HEK293 (cell line): ENCODE data around the gene PDE10A.

Experiments used
- CTCF ChIA-PET: fragments of 350-600 bp; formaldehyde crosslinking; extraction: SDS; loops from one replicate; lab custom pipeline; 2021; ENCODE audit warnings: antibody characterized with exemption; lab: Yijun Ruan, JAX
- POLR2A ChIA-PET: fragments of 300-600 bp; formaldehyde crosslinking; extraction: SDS; loops from one replicate; lab custom pipeline; 2020; ENCODE audit warnings: antibody characterized with exemption, inconsistent platforms; lab: Yijun Ruan, JAX
- H3K27ac ChIP-seq: fragments of 200-500 bp; sonication (Bioruptor generic); 2 replicates; pipeline ENCODE4 v1.5.1; 2014; ENCODE audit warnings: low read depth, low read length, control low read depth, inconsistent platforms; ENCODE audit errors: extremely low read depth
- H3K36me3 ChIP-seq, 2 experiments: fragments of 200-500 bp in 1 of 2; sonication (Bioruptor generic) in 1 of 2; 1 replicate in 1 of 2; 2 replicates in 1 of 2; pipeline ENCODE4 v1.5.1; 2014 to 2017; ENCODE audit warnings: inconsistent platforms in 2 of 2, low read length in 2 of 2; ENCODE audit not compliant: control insufficient read depth in 2 of 2, insufficient read depth in 1 of 2
- H3K4me1 ChIP-seq: fragments of 200-500 bp; sonication (Bioruptor generic); 2 replicates; pipeline ENCODE4 v1.5.1; 2014; ENCODE audit warnings: mild to moderate bottlenecking, low read length, inconsistent platforms; ENCODE audit not compliant: control insufficient read depth, insufficient read depth
- H3K4me3 ChIP-seq: 2 replicates; pipeline ENCODE4 v1.5.1; 2011; ENCODE audit warnings: low read depth, mild to moderate bottlenecking, control low read depth, low read length, moderate library complexity
- H3K9me3 ChIP-seq: fragments of 200-500 bp; sonication (Bioruptor generic); 2 replicates; pipeline ENCODE4 v1.5.1; 2014; ENCODE audit warnings: low read depth, low read length, inconsistent platforms; ENCODE audit not compliant: control insufficient read depth, insufficient read depth
- GLI2 ChIP-seq: fragments of 450-650 bp; formaldehyde crosslinking; IDR thresholded peaks from 2 replicates; pipeline ENCODE4; 2017; ENCODE audit warnings: missing biosample characterization, missing genetic modification characterization, low read depth, borderline replicate concordance
- GLIS2 ChIP-seq: fragments of 450-650 bp; formaldehyde crosslinking; IDR thresholded peaks from 2 replicates; pipeline ENCODE4 v1.5.1; 2016; ENCODE audit warnings: missing biosample characterization, missing genetic modification characterization
- KLF10 ChIP-seq: fragments of 450-650 bp; IDR thresholded peaks from 2 replicates; pipeline ENCODE4 v1.5.1; 2018; ENCODE audit warnings: missing biosample characterization, mild to moderate bottlenecking, missing genetic modification characterization
- KLF16 ChIP-seq: fragments of 450-650 bp; formaldehyde crosslinking; IDR thresholded peaks from 2 replicates; pipeline ENCODE4 v1.5.1; 2017; ENCODE audit warnings: missing biosample characterization, missing genetic modification characterization
- KLF8 ChIP-seq: fragments of 450-650 bp; formaldehyde crosslinking; IDR thresholded peaks from 2 replicates; pipeline ENCODE4 v1.5.1; 2016; ENCODE audit warnings: missing biosample characterization, missing genetic modification characterization
- KLF9 ChIP-seq: fragments of 450-650 bp; formaldehyde crosslinking; IDR thresholded peaks from 2 replicates; pipeline ENCODE4 v1.5.1; 2016; ENCODE audit warnings: missing biosample characterization, missing genetic modification characterization, low read depth
- SP2 ChIP-seq: fragments of 450-650 bp; formaldehyde crosslinking; IDR thresholded peaks from 2 replicates; pipeline ENCODE4 v1.5.1; 2016; ENCODE audit warnings: missing biosample characterization, missing genetic modification characterization
- SP7 ChIP-seq: fragments of 450-650 bp; formaldehyde crosslinking; IDR thresholded peaks from 2 replicates; pipeline ENCODE4 v1.5.1; 2016; ENCODE audit warnings: missing biosample characterization, missing genetic modification characterization
- TSHZ1 ChIP-seq: fragments of 450-650 bp; formaldehyde crosslinking; IDR thresholded peaks from 2 replicates; pipeline ENCODE4 v1.5.1; 2016; ENCODE audit warnings: missing biosample characterization, missing genetic modification characterization, borderline replicate concordance
- ZBTB26 ChIP-seq: fragments of 450-650 bp; formaldehyde crosslinking; optimal IDR thresholded peaks from 2 replicates; pipeline ENCODE3; 2016; ENCODE audit warnings: missing biosample characterization, mild to moderate bottlenecking, missing genetic modification characterization
- ZBTB48 ChIP-seq: fragments of 450-650 bp; formaldehyde crosslinking; IDR thresholded peaks from 2 replicates; pipeline ENCODE4 v1.5.1; 2016; ENCODE audit warnings: missing biosample characterization, missing genetic modification characterization
- ZBTB8A ChIP-seq: fragments of 450-650 bp; formaldehyde crosslinking; IDR thresholded peaks from 2 replicates; pipeline ENCODE4 v1.5.1; 2016; ENCODE audit warnings: missing biosample characterization, missing genetic modification characterization
- ZFHX2 ChIP-seq: fragments of 450-650 bp; formaldehyde crosslinking; conservative IDR thresholded peaks from 2 replicates; pipeline ENCODE4 v1.5.1; 2016; ENCODE audit warnings: missing biosample characterization, missing genetic modification characterization
- ZNF184 ChIP-seq: fragments of 450-650 bp; IDR thresholded peaks from 2 replicates; pipeline ENCODE4 v1.5.1; 2018; ENCODE audit warnings: missing biosample characterization, mild to moderate bottlenecking, missing genetic modification characterization
- ZNF2 ChIP-seq: fragments of 450-650 bp; formaldehyde crosslinking; IDR thresholded peaks from 2 replicates; pipeline ENCODE4 v1.5.1; 2016; ENCODE audit warnings: missing biosample characterization, missing genetic modification characterization
- ZNF423 ChIP-seq: fragments of 450-650 bp; formaldehyde crosslinking; IDR thresholded peaks from 2 replicates; pipeline ENCODE4 v1.5.1; 2016; ENCODE audit warnings: missing biosample characterization, missing genetic modification characterization
- ZNF449 ChIP-seq: fragments of 450-650 bp; formaldehyde crosslinking; IDR thresholded peaks from 2 replicates; pipeline ENCODE4 v1.5.1; 2017; ENCODE audit warnings: missing biosample characterization, mild to moderate bottlenecking, missing genetic modification characterization, moderate library complexity
- ZNF48 ChIP-seq: fragments of 450-650 bp; formaldehyde crosslinking; IDR thresholded peaks from 2 replicates; pipeline ENCODE4 v1.5.1; 2016; ENCODE audit warnings: missing biosample characterization, missing genetic modification characterization
- ZNF549 ChIP-seq: fragments of 450-650 bp; IDR thresholded peaks from 2 replicates; pipeline ENCODE4 v1.5.1; 2018; ENCODE audit warnings: missing biosample characterization, missing genetic modification characterization, mild to moderate bottlenecking, inconsistent platforms, moderate library complexity
- ZNF561 ChIP-seq: fragments of 450-650 bp; IDR thresholded peaks from 2 replicates; pipeline ENCODE4 v1.5.1; 2018; ENCODE audit warnings: missing biosample characterization, missing genetic modification characterization, borderline replicate concordance
- ZNF660 ChIP-seq: fragments of 450-650 bp; IDR thresholded peaks from 2 replicates; pipeline ENCODE4 v1.5.1; 2018; ENCODE audit warnings: missing biosample characterization, mild to moderate bottlenecking, missing genetic modification characterization
- ZSCAN30 ChIP-seq: fragments of 450-650 bp; IDR thresholded peaks from 2 replicates; pipeline ENCODE4 v1.5.1; 2018; ENCODE audit warnings: missing biosample characterization, mild to moderate bottlenecking, missing genetic modification characterization, moderate library complexity
- TF ChIP-seq, protein P1 (sequence below): fragments of 450-650 bp; formaldehyde crosslinking; conservative IDR thresholded peaks from 2 replicates; pipeline ENCODE4 v1.5.1; 2016; ENCODE audit warnings: low read depth, missing biosample characterization, missing genetic modification characterization
- TF ChIP-seq, protein P2 (sequence below): fragments of 450-650 bp; formaldehyde crosslinking; IDR thresholded peaks from 2 replicates; pipeline ENCODE4 v1.5.1; 2016; ENCODE audit warnings: missing biosample characterization, missing genetic modification characterization

Gene PDE10A

DNA sequence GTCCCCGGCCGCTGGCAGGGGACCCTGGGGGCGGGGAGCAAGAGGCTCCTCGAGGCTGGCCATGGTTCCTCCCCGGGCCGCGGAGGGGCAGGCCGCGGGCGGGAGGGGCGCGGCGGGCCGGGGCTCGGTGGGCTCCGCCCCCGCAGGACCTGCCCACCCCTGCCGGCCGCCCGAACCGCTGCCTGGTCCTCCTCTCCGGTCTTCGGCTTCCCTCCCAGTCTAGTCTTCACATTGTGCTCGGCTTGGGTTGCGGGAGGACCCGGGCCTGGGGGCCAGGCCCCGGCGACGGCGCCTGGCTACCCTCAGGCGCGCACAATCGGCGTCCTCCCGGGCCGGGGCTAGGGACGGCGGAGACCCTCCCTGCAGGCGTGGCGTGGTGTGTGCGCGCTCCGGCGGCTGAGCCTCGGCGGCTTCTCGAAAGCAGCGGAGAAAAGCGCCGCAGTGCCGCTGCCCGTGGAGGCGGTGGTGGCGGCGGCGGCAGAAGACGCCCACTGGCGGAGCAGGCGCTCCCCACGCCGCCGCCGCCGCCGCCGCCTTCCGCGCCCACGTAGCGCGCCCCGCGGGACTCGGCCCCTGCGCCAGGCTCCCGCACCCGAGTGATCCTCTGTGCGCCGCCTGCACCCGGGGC, at the start of gene PDE10A:
Gene PDE10A, minus strand, starts transcription at position 493 of the 628 bp plus-strand sequence. Its CDS starts 430 bp downstream, at position 63.
- H3K36me3 ChIP-seq: no peaks in the 10 kb centered on the region
- POLR2A ChIA-PET: interaction anchor here (0.5 kb wide), 1 partner anchor 52 kb away, joined by 4 read pairs; no protein-coding TSS in a partner anchor
- H3K9me3 ChIP-seq: no peaks in the 10 kb centered on the region
- H3K4me1 ChIP-seq: peaks cover 29% of the 10 kb centered on the region
- CTCF ChIA-PET: interaction anchor here (1.4 kb wide), 1 partner anchor 223 kb away, joined by 8 read pairs; no protein-coding TSS in a partner anchor
- peak within 1 kb of the TSS; percentile 89 for H3K27ac ChIP-seq
- H3K4me3 ChIP-seq: peak within 1 kb of the TSS; percentile 66
- TF ChIP-seq KLF10 (peak; percentile 80), ZBTB8A (peak; percentile 13; the same call in 1 of the 2 replicates), KLF16 (tag by site-specific recombination) (peak; percentile 43; the same call in 1 of the 2 replicates), SP7 (tag by site-specific recombination) (0 out of 2 replicates have a peak, but pooled peaks have one; percentile 15), ZFHX2 (peak; percentile 43), ZNF449 (0 out of 2 replicates have a peak, but pooled peaks have one; percentile 29), GLIS2 (tag by site-specific recombination) (peak; percentile 69), ZNF549 (tag by site-specific recombination) (no peak), SP2 (tag by site-specific recombination) (peak; percentile 48), TSHZ1 (no peak), KLF8 (tag by site-specific recombination) (peak; percentile 78; the same call in 1 of the 2 replicates), GLI2 (tag by site-specific recombination) (no peak), ZNF561 (tag by site-specific recombination) (peak; percentile 70; the same call in 1 of the 2 replicates), ZNF660 (0 out of 2 replicates have a peak, but pooled peaks have one; percentile 51), ZNF423 (tag by site-specific recombination) (no peak), KLF9 (tag by site-specific recombination) (peak; percentile 60), ZNF2 (tag by site-specific recombination) (peak; percentile 23; the same call in 1 of the 2 replicates), ZNF184 (tag by site-specific recombination) (no peak), ZSCAN30 (tag by site-specific recombination) (peak; percentile 65; the same call in 1 of the 2 replicates), ZBTB48 (tag by site-specific recombination) (peak; percentile 42; the same call in 1 of the 2 replicates), ZNF48 (tag by site-specific recombination) (no peak), ZBTB26 (peak; percentile 58)
- TF ChIP-seq, protein P1, sequence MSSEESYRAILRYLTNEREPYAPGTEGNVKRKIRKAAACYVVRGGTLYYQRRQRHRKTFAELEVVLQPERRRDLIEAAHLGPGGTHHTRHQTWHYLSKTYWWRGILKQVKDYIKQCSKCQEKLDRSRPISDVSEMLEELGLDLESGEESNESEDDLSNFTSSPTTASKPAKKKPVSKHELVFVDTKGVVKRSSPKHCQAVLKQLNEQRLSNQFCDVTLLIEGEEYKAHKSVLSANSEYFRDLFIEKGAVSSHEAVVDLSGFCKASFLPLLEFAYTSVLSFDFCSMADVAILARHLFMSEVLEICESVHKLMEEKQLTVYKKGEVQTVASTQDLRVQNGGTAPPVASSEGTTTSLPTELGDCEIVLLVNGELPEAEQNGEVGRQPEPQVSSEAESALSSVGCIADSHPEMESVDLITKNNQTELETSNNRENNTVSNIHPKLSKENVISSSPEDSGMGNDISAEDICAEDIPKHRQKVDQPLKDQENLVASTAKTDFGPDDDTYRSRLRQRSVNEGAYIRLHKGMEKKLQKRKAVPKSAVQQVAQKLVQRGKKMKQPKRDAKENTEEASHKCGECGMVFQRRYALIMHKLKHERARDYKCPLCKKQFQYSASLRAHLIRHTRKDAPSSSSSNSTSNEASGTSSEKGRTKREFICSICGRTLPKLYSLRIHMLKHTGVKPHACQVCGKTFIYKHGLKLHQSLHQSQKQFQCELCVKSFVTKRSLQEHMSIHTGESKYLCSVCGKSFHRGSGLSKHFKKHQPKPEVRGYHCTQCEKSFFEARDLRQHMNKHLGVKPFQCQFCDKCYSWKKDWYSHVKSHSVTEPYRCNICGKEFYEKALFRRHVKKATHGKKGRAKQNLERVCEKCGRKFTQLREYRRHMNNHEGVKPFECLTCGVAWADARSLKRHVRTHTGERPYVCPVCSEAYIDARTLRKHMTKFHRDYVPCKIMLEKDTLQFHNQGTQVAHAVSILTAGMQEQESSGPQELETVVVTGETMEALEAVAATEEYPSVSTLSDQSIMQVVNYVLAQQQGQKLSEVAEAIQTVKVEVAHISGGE (tag by site-specific recombination): 0 out of 2 replicates have a peak, but pooled peaks have one; percentile 18
- TF ChIP-seq, protein P2, sequence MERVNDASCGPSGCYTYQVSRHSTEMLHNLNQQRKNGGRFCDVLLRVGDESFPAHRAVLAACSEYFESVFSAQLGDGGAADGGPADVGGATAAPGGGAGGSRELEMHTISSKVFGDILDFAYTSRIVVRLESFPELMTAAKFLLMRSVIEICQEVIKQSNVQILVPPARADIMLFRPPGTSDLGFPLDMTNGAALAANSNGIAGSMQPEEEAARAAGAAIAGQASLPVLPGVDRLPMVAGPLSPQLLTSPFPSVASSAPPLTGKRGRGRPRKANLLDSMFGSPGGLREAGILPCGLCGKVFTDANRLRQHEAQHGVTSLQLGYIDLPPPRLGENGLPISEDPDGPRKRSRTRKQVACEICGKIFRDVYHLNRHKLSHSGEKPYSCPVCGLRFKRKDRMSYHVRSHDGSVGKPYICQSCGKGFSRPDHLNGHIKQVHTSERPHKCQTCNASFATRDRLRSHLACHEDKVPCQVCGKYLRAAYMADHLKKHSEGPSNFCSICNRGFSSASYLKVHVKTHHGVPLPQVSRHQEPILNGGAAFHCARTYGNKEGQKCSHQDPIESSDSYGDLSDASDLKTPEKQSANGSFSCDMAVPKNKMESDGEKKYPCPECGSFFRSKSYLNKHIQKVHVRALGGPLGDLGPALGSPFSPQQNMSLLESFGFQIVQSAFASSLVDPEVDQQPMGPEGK: peak; percentile 43; the same call in 1 of the 2 replicates
